CD4-positive, alpha-beta T cell treated with Interleukin-6 for 4 hours (primary cell): ENCODE data around the gene IL11.

Experiments
- DNase-seq: peaks from one replicate; pipeline ENCODE4 v3.0.0-alpha.2; 2020; ENCODE audit warnings: mixed read lengths

IL11 gene

GRCh38 chr19:55321466-55322137, 48.7 kb downstream of the IL11 start:
- DNase-seq = no peak

GRCh38 chr19:55320844-55321419, 49.3 kb downstream of the IL11 start:
- DNase-seq = no peak

DNA sequence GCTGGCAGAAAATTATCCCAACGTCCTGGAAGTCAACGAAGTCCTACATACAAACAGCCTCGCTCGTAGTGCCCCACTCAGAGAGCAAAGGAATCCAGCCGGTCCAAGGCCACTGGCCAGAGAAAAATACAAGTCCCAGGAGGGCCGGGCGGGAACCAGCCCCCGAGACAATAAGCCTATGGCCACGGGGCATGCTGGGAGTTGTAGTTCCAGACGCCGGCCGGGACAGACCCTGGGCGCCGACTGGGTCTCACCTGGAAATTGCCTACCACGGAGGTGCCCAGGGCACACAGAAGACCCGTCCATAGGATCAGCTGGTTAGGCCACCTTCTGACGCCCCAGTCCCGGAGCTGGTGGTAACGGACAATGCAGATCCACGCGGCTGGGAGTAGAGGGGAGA, 50.5 kb downstream of the IL11 start:
- DNase-seq = no peak

DNA sequence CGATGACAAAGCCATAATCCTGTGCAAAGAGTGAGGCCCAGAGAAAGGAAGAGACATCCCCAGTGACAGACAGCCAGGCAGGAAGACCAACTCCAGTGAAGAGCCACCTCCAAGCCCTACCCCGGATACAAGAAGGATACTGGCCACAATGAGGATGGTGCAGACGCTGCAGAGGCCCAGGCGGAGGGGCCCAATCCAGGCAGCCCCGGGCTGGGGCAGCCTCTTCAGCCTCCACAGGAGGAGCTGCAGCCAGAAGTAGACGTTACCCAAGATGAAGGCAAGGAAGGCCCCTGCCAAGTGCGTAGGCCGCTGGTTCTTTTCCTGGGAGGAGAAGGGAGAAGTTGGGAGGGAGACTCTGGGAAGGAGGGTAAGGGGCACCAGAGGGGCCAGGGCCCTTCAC, 53.6 kb downstream of the IL11 start:
- DNase-seq = no peak

DNA sequence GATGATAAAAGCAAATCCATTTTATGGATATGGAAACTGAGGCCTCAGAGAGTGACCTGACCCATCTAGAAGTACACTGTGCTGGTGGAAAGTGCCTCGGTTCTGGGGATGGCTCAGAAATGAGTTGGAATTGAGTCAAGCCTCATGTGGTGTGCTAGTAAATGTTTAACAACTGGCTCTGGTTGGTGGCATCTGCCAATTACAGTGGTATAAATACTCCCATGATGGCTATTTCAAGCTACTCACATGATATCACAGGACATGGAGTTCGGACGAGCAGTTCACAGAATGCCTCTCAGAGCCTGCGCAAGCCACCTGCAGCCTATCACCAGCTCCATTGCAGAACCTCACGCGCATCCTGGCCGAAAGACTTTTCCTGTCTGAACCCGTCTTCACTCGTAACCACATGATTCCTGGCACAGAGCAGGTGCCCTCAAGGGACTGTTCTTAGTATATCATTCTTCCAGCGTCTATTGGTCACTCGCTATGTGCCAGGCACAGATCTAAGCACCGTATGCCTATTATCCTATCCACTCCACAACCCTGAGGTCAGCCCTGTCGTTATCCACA, 54.2 kb downstream of the IL11 start:
- DNase-seq = no peak

GRCh38 chr19:55314396-55314795, 55.9 kb downstream of the IL11 start:
- no peak for DNase-seq
